Activated CD4-positive, alpha-beta T cell treated with anti-CD3 and anti-CD28 coated beads, Interleukin-2, Interleukin-4, amounts not matched to agents 100 ng/mL and 50 ng/mL, durations not matched to agents 16 hours and 8 hours (primary cell): ENCODE data around the gene MLLT3.
"Not testable (repeated sequence)": the region's sequence is repeated elsewhere in the genome, so short reads cannot be mapped to it uniquely, and the experiment has no call there.

ENCODE experiments used
- DNase-seq: peaks from one replicate; pipeline ENCODE4 v3.0.0-alpha.2; 2020; ENCODE audit warnings: low spot score

Gene MLLT3

DNA sequence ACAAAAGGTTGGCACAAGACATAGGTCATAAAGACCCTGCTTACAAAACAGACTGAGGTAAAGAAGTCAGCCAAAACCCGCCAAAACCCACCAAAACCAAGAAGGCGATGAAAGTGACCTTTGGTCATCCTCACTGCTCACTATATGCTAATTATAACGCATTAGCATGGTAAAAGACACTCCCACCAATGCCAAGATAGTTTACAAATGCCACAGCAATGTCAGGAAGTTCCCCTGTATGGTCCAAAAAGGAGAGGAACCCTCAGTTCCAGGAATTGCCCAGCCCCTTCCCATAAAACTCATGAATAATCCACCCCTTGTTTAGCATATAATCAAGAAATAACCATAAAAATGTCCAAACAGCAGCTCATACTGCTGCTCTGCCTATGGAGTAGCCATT lies 27.7 kb downstream of the MLLT3 start:
- DNase-seq: no peak

GRCh38 chr9:20593537-20593936 lies 28.8 kb downstream of the MLLT3 start:
- no peak for DNase-seq

DNA sequence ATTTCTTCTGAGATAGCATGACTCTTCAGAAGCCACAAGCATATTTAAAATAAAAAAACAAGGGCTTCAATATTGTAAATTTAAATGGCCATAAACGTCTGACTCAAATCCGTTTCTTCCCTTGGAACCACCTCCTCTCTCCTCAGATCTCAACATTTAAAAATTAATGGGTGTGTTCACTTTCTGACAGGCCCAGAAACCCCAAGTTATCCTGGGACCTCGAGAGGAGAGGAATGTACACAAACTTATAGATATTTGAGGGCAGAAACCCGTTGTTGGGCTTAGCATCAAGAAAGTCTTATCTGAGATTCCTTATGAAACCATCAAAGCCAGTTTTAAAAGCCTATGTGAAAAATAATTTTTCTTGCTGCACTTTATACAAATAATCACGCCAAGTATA lies 29.2 kb downstream of the MLLT3 start:
- DNase-seq: no peak

DNA sequence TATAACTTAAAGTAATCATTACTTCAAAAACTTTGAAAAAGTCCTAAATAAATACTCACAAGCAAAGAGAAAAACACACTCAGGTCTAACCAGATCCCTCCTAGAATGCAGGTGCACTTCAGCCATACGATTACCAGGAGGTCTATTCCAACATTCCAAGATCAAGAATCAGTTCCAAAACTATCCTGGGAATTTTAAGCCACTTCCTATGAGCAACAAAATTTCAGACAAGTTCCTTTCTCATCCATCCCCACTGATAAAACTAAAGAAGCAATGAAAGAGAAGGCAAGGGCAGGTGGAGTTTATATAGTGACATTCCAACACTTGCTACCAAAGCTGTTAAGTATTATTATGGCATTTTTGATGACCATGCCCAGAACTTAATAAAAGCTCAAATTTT lies 29.6 kb downstream of the MLLT3 start:
- no peak for DNase-seq

DNA sequence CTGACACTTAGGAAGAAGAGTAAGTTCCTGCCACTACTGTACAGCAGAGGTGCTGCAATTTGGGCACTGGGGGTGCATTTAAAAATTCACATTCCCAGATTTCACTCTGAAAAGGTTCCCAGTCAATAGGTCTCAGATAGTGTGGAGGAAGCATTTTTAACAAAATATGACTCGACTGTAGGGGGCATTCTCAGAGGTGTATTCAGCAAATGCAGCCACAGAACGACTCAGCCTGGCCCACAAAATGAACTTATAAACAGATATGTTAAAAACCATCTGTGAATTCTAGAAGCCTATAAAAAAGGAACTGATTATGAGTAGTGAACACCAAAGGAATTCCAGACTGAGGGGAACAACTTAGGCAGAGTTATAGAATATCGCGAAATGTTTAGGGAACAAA lies 31.1 kb downstream of the MLLT3 start:
- no peak for DNase-seq

DNA sequence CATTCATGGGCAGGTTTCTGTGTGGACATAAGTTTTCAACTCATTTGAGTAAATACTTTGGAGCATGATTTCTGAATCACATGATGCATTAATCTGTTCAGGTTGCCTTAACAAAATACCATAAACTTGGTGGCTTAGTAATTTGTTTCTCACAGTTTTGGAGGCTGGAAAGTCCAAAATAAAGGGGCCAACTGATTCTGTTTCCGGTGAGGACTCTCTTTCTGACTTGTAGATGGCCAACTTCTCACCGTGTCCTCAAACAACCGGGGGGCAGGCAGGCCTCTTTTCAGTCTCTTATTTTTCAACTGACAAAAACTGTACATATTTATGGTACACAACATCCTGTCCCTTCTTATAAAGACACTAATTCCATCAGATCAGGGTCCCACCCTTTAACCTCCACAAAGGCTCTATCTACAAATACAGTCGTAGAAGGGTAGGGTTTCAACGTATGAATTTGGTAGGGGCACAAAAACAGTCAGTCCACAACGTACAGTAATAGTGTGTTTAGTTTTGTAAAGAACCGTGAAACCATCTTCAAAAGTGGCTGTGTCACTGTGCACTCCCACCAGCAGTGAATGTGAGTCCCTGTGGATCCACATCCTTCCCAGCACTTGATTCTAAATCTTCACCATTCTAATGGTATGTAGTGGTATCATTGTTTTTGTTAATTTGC lies 37.2 kb downstream of the MLLT3 start:
- no peak for DNase-seq

- not testable (repeated sequence) for DNase-seq
Observed at GRCh38 chr9:20583088-20583487, 39.2 kb downstream of the MLLT3 start.

DNA sequence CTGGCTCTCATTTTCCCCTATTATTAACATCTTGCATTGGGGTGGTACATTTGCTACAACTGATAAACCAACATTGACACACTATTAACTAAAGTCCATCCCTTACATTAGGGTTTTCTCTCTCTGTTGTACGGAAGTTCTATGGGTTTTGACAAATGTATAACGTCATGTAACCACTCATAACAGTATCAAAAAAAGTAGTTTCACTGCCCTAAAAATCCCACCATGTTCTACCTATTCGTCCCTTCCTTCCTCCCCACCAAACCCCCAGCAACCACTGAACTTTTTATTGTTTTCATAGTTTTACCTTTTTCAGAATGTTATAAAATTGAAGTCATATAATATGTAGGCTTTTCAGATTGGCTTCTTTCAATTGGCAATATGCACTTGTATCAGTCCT lies 40.1 kb downstream of the MLLT3 start:
- DNase-seq: no peak

DNA sequence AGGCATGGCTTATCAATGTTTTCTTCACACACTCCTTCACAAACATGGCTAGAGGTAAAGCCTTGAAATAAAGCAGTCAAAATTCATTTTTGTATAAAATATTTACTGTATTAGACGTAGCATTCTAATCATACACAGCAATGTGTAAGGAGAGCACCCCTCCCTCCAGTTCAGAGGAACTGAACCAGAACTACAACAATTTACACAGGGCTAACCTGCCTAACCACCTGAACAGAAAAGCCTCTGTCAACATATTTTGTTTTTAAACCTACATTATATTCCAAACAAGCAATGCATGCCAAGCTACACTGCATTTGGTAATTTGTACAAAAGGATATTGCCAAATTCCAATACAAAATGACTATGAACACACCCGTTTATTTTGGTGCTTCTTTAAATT lies 41.6 kb downstream of the MLLT3 start:
- no peak for DNase-seq

DNA sequence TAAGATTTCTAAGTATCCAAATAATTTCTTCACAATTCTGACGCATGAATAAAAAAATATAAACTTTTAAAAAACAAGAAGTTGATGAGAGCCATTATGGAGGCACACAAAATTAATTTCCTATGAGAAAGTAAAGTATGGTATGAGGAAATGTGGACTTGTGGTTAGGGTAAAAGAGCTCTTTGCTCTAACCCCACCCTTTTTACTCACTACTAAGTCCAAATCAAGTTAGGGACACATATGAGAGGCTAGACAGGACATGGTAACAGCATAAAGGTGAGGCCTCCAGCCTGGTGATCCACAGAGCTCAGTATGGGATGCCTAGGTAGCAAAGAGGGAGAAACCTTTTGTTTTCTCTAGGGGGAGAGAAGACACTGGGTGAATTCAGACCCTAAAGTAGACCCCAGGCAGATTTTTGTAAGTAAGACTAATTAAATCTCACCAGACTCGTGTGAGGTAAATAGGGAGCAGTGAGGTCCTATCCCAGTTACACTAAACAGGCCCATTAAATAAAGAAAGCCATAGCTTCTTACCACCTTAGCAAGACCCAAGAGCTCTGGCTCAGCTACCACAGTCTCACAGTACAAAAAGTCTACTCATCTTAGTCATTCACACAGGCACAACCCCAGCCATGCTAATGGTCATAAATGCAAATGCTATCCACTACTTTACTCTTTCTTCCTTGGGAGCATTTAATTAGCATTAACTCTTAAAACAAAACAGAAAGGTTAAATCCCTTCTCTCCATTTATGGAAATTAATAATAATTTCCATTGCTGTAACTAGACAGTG lies 42.6 kb downstream of the MLLT3 start:
- DNase-seq: no peak

GRCh38 chr9:20573023-20573422 lies 49.3 kb downstream of the MLLT3 start:
- DNase-seq: no peak

DNA sequence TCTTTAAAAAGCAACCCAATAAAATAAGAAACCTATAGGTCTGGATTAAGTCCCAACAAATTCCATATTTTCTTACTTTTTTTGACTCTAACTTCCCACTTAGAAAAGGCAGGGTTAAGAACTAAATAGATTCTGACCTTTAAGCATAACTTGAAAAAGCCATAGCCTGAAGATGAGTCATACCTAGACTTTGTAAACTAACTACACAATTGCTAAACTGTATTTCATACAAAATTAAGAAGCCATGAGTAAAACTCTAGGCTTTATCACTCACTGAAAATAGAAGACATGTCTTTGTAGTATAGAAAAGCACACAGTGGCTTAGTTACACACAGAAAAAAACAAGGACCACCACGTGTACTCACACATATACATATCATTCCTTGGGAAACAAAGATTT lies 51.5 kb downstream of the MLLT3 start:
- no peak for DNase-seq

DNA sequence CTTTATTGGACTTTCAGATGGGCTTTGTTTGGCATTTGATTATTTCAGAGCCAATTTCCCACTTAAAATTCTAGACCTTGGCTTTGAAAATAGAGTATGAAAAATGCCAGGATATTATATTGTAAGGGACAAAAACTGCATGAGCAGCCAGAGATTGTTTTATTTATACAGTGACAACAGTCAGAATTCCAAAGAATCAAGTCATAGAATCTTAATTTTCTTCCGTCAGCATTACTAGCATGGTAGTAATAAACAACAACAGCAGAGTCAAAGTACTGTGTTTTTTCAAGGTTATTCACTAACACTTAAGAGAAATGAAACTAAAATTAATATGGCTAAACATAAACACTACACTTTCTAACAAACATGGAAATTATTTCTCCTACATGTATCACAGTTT lies 52.2 kb downstream of the MLLT3 start:
- no peak for DNase-seq

DNA sequence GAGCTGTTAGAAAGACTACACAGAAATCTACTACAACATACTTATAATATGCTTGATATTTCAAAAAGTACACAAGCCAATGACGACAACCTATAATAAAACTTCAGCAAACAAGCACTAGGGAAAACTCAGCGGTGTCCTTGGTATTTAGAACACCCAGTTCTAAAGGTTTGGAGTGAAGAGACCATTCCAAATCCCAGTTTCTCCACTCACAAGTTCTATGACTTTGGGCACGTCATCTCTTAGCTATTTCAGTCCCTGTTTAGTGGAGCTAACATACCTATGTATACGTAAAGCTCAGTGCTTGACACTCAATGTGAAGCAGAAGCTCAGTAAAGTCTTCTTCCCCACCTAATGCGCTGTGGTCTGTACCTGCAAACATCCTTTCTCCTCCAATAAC lies 52.8 kb downstream of the MLLT3 start:
- DNase-seq: no peak

DNA sequence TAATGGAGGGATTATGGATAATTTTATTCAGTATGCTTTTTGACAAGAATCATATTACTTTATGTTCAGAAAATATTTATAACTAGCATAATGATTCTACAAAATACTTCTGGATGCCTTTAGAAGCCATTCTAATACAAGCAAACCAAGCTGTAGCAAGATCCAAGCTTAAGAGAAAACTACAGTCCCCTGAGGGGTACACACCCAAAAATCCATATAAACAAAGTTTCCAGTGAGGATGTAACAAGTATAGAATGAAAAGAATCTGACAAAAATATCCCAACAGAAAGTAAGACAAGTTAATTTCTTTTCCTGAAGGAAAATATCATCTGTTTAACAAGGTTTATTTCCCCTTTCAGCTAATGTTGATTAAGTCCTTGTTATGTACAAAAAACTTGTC lies 53.9 kb downstream of the MLLT3 start:
- DNase-seq: no peak

GRCh38 chr9:20566401-20566800 lies 55.9 kb downstream of the MLLT3 start:
- no peak for DNase-seq

GRCh38 chr9:20564650-20565049 lies 57.6 kb downstream of the MLLT3 start:
- no peak for DNase-seq

DNA sequence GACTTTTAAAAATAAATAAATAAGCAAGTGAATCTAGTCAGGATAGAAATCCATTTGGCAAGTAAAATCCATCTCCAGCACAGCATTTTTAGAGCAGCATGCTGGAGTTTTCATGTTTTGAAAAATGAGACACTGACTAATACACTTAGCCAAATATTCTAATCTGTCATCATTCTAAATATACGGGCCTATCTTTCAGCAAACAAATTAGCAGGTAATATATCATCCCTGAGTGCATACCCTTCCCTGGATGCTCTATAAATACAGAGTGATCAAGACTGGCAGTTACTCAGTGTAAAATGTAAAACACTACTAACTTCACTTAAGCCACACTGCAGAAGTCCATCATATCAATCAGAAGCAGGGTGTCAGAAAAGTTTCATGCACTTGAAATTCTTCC lies 58.4 kb downstream of the MLLT3 start:
- no peak for DNase-seq

GRCh38 chr9:20562051-20562450 lies 60.2 kb downstream of the MLLT3 start:
- peak; percentile 73 for DNase-seq

DNA sequence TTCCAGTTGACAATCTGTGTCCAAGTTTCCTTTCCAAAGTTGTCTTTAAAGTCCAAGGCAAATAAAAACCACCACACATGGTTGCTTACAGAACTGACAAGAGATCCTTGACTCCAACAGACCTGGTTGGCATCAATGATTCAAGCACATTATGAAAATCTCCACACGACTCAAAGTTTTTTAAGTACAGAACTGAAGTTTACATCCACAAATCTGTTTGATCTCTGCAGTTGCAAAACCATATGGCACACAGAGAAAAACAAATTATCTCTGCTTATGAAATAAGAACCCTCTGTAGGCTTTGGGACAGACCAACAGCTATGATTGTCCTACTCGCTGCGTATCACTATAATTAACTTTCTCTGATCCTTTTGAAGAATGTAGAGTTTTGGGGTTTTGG lies 60.8 kb downstream of the MLLT3 start:
- DNase-seq: no peak

- DNase-seq: no peak
Observed at GRCh38 chr9:20559231-20559890, 62.9 kb downstream of the MLLT3 start.

DNA sequence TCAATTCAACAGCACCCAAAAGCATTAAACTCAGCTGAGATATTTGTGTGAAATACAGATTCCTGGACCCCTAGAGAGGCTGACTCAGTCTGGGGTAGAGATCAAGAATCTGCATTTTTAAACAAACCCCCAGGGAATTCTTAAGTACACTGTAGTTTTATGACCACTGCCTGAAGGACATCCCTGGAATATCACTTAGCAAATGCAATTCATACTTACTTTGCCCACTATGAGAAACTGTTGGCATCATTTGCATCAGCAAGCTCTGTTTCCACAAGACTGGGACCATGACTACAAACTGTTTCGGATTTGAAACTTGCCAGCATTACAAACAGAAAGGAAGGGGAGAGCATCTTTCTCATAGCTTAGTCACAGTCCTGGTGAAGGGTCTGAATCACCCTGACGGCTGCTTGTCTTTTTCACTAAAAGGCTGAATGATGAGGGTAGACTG lies 63.7 kb downstream of the MLLT3 start:
- peak; percentile 80 for DNase-seq

DNA sequence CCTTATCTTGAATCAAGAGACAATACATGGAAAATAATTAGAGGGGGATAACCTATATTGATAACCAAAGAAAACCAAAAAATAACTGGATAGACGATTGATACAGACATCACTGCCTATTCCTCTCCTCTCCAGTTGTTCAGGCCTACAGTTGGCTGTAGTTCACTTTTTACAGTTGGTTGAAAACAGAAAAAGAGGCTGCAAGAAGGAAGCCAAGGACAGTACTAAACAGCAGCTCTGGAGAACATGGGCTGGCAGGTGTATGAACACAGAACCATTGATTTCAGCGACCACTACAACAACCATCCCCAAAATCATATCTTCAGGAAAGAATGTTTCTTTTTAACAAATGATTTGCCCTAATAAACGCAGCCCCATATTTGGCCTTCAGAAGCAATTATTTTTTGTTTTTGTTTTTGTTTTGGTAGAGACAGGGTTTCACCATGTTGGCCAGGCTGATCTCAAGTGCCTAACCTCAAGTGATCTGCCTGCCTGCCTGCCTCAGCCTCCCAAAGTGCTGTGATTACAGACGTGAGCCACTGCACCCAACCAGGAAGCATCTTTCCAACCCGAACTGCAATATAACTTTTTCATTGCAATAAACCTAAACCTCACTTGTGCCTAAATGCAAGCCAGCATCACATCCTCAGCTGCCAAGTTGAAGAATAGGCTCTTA lies 64.3 kb downstream of the MLLT3 start:
- no peak for DNase-seq
